ENCODE results near the gene LAD1.

The LAD1 gene

DNA sequence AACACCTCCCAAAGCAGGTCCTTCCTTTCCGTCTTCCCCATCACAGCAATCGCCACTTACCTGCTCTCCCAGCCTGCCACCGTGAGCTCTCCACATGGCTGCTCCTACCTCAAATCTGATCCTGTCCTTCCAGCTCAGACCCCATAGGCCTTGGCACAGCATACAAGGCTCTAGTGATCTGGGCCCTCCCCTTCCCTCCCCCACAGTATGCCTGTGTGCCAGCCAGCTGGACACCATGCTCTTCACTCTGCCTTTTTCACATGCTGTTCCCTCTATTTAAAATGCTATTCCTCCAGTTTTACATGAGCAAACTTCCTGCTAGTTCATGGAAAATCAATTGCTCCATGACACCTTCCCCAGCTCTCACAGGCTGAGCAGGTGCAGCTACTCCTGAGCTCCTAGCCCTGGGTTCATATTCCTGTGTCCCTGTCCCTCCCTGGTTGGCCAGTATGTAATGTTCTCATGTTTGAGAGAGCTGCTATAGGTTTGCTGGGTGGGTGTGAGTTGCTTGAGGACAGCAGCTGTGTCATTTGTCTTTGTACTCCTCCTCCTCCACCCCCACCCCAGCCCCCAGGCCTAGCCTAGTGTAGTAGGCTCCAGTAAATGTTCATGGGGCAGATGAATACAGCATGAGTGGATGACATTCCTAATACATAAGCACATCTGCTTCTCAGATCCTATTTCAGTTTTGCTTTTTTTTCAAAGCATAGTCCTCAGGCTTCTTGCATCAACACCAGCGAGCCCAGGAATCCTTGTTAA is 15.3 kb downstream of the LAD1 start:
- H3K4me3 ChIP-seq (ENCODE audit: low read depth, low read length): no peak overlapping the region
- TF ChIP-seq, protein P1, sequence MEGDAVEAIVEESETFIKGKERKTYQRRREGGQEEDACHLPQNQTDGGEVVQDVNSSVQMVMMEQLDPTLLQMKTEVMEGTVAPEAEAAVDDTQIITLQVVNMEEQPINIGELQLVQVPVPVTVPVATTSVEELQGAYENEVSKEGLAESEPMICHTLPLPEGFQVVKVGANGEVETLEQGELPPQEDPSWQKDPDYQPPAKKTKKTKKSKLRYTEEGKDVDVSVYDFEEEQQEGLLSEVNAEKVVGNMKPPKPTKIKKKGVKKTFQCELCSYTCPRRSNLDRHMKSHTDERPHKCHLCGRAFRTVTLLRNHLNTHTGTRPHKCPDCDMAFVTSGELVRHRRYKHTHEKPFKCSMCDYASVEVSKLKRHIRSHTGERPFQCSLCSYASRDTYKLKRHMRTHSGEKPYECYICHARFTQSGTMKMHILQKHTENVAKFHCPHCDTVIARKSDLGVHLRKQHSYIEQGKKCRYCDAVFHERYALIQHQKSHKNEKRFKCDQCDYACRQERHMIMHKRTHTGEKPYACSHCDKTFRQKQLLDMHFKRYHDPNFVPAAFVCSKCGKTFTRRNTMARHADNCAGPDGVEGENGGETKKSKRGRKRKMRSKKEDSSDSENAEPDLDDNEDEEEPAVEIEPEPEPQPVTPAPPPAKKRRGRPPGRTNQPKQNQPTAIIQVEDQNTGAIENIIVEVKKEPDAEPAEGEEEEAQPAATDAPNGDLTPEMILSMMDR (IDR thresholded peaks at IDR 0.05; ENCODE audit: insufficient read depth, low read length, missing control alignments): no peak
- DNase-seq (ENCODE audit: low read depth, low spot score): peak; percentile 80
- ChIA-PET CTCF (interaction anchor here (1.0 to 5.5 kb wide), 13 partner anchors 8 to 762 kb away, joined by 3 to 71 read pairs (median 5); partner anchors contain the start of gene PKP1), POLR2A (interaction anchor here (1.3 kb wide), 1 partner anchor 26 kb away, joined by 5 read pairs; no protein-coding TSS in a partner anchor)

DNA sequence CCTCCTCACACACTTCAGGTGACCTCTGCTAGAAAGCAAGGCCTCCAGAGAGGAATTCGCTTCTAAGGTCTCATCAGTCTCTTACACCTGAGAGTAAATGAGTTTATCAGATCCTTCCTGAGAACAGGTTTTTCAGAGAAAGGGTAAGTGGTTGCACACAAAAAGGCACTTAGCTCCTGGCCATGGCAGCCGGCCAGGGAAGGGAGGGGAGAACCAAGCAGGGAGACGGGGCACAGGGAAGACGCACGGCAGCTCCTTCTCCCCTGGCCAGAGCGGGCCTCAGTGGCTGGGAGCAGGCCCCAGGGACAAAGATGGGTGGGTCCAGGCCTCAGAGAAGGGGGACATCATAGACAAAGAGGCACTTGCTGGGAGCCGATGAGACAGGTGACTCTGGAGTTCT is 18.0 kb downstream of the LAD1 start:
- H3K4me3 ChIP-seq (ENCODE audit: low read depth, low read length): no peak overlapping the region
- CTCF ChIA-PET: interaction anchor here (0.8 to 3.7 kb wide), 4 partner anchors 8 to 36 kb away, joined by 4 to 25 read pairs (median 4); no protein-coding TSS in a partner anchor
- no peak for DNase-seq (ENCODE audit: low read depth, low spot score)
- TF ChIP-seq, protein P1 (IDR thresholded peaks at IDR 0.05; ENCODE audit: insufficient read depth, low read length, missing control alignments): no peak
- POLR2A ChIA-PET: interaction anchor here (1.0 kb wide), 1 partner anchor 19 kb away, joined by 3 read pairs; no protein-coding TSS in a partner anchor

DNA sequence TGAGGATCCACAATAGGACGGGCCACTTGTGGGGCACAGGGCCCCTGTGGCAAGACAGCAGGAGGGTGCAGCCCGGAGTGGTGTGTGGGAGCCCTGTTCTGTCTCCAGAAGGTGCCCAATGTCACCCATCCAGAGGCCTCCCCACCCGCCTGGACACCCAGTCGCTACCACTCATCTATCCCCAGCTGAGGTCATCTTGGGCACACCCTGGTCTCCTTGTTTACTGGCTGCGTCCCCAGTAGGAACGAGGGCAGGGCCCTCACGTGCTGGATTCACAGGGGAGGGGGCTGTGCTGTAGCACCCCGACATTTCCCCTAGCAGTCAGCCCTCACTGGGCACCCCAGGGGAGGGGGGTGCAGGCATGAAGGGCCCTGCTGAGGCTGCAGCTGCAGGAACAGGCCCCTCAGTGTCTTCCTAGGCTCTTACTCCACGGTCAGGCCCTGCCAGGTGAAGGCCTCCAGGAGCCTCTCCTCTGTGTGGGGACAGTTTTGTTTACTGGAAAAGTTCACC is 19.3 kb downstream of the LAD1 start:
- no peak for DNase-seq (ENCODE audit: low read depth, low spot score)
- POLR2A ChIA-PET: no interaction called here
- CTCF ChIA-PET: interaction anchor here (2.9 to 3.7 kb wide), 2 partner anchors 10 to 18 kb away, joined by 14 to 25 read pairs; no protein-coding TSS in a partner anchor
- H3K4me3 ChIP-seq (ENCODE audit: low read depth, low read length): no peak overlapping the region
- TF ChIP-seq, protein P1 (IDR thresholded peaks at IDR 0.05; ENCODE audit: insufficient read depth, low read length, missing control alignments): no peak

DNA sequence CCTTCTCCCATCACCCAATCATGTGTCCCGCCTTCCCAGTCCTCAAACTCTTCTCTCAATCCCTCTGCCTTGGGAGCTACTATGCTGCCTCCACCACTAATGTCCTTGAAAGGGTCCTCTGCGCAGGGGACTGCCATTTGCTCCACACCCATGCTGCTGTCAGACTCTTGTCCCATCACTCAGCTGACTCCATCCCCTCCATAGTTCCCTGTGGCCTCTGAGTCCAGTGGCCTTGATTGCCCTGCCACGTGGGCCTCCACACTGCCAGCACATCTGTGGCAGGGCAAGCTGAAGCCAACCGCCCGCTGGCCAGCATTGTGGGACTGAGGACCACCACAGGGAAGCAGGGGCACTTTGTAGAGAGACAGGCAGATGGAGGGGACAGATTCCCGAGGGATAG is 20.3 kb downstream of the LAD1 start:
- ChIA-PET CTCF (interaction anchor here (2.5 to 3.7 kb wide), 3 partner anchors 11 to 18 kb away, joined by 6 to 25 read pairs (median 14); no protein-coding TSS in a partner anchor), POLR2A (no interaction called here)
- TF ChIP-seq, protein P1 (IDR thresholded peaks at IDR 0.05; ENCODE audit: insufficient read depth, low read length, missing control alignments): no peak
- DNase-seq (ENCODE audit: low read depth, low spot score): no peak
- H3K4me3 ChIP-seq (ENCODE audit: low read depth, low read length): no peak overlapping the region

DNA sequence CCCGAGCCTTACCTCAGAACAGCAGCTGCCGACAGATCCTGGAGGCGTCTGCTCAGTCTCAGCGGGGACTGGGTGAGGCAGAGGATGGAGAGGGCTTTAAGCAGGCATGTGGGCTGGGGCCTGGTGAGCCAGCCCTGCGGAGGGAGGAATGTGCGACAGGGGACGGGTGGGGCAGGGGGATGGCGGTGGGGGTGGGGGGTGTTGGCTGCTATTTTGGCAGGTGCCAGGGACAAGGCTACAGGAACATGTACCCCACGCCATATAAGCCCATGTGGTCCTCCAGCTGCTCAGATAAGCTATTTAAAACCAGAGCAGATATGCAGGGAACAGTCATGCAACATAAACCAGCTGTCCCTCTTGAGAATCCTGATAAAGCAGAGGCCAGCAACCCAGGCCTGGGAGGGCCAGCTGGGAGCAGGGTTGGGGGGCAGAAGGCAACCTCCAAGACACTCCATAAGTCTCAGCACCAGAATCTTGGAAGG is 21.5 kb downstream of the LAD1 start, which contains the start of gene TNNT2:
Gene TNNT2, minus strand, starts transcription at position 70 of the 482 bp plus-strand sequence. CDS start 4,426 bp downstream, outside the sequence.
- ChIA-PET CTCF (interaction anchor here (2.5 to 7.2 kb wide), 5 partner anchors 12 to 135 kb away, joined by 6 to 68 read pairs (median 14); no protein-coding TSS in a partner anchor), POLR2A (no interaction called here)

More for the DNA sequence above, 21.5 kb downstream of the LAD1 start, which contains the start of gene TNNT2:
- no peak within 1 kb of the TSS for H3K4me3 ChIP-seq (ENCODE audit: low read depth, low read length)
- no peak for DNase-seq (ENCODE audit: low read depth, low spot score)
- TF ChIP-seq, protein P1 (IDR thresholded peaks at IDR 0.05; ENCODE audit: insufficient read depth, low read length, missing control alignments): no peak
